ENCODE measurements around the gene INTS6. TPM values are rescaled to one million over a fixed set of nuclear protein-coding genes. Genes with fewer than 3 reads are reported as not detected.

INTS6 gene
- total and polyA plus RNA-seq, 4 experiments from 2014 or later, result 15.4 to 65.6 (median 41.8) TPM

- Mint-ChIP-seq H3K27me3 (no peaks in the 10 kb centered on the region), H3K4me3 (no peak overlapping the region), H3K27ac (peak overlapping the region in 1 of 7 donors; percentile 61), H3K4me1 (no peaks in the 10 kb centered on the region), H3K36me3 (no peaks in the 10 kb centered on the region), H3K9me3 (no peaks in the 10 kb centered on the region)
- Histone ChIP-seq H3K27me3 (ENCODE audit: insufficient read depth, low read length) (no peaks in the 10 kb centered on the region), H3K4me1 (ENCODE audit: insufficient read depth, low read length) (no peaks in the 10 kb centered on the region), H3K9me3 (ENCODE audit: control insufficient read depth in 1 of 2, low read length in 2 of 2) (no peaks in the 10 kb centered on the region), H3K36me3 (ENCODE audit: insufficient read depth, low read length) (no peaks in the 10 kb centered on the region), H3K27ac (ENCODE audit: low read depth, low read length) (no peak overlapping the region), H3K4me3 (ENCODE audit: low read length in 2 of 2) (no peak overlapping the region)
- CTCF ChIA-PET (ENCODE audit: partially characterized antibody), result interaction anchor here (1.0 kb wide), 1 partner anchor 322 kb away, joined by 4 read pairs; no protein-coding TSS in a partner anchor
- no peak for DNase-seq
- intact Hi-C loops (cut with micrococcal nuclease), result no loop called here
- POLR2A ChIA-PET (ENCODE audit: partially characterized antibody), result interaction anchor here (3.4 kb wide), 1 partner anchor 22 kb away, joined by 33 read pairs; the partner anchor contains the start of gene INTS6
Observed at GRCh38 chr13:51475727-51476501, 23.1 kb upstream of the INTS6 start.

- intact Hi-C loops (cut with micrococcal nuclease), result no loop called here
- no peak for DNase-seq
- ChIA-PET CTCF (ENCODE audit: partially characterized antibody) (interaction anchor here (1.2 kb wide), 1 partner anchor 17 kb away, joined by 3 read pairs; no protein-coding TSS in a partner anchor), POLR2A (ENCODE audit: partially characterized antibody) (no interaction called here)
- Histone ChIP-seq H3K4me3 (ENCODE audit: low read length in 2 of 2) (no peak overlapping the region), H3K9me3 (ENCODE audit: control insufficient read depth in 1 of 2, low read length in 2 of 2) (no peaks in the 10 kb centered on the region), H3K27me3 (ENCODE audit: insufficient read depth, low read length) (no peaks in the 10 kb centered on the region), H3K36me3 (ENCODE audit: insufficient read depth, low read length) (no peaks in the 10 kb centered on the region), H3K27ac (ENCODE audit: low read depth, low read length) (no peak overlapping the region), H3K4me1 (ENCODE audit: insufficient read depth, low read length) (no peaks in the 10 kb centered on the region)
- H3K27ac Mint-ChIP-seq, result no peak overlapping the region
- no peaks in the 10 kb centered on the region for H3K27me3 Mint-ChIP-seq
- H3K4me1 Mint-ChIP-seq, result no peaks in the 10 kb centered on the region
- no peak overlapping the region for H3K4me3 Mint-ChIP-seq
- no peaks in the 10 kb centered on the region for H3K9me3 Mint-ChIP-seq
- no peaks in the 10 kb centered on the region for H3K36me3 Mint-ChIP-seq
Observed at GRCh38 chr13:51469790-51470189, 17.0 kb upstream of the INTS6 start.

DNA sequence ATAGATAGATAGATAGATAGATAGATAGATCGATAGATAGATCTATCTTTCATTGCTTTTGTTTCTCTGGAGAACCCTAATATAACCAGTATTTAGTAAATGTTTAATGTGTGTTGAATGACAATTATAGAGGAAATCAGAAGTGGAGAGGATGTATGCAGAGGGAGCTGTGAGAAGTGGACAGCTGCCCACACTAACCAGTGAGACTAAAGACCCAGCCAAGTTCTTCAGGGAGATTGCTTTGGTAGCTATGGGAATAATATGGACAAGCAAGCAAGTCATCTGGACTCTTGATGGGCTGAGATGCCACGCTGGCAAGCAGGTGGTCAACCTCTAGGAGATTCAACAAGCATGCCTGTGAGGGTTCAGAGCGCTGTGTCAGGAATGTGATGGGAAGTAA is 14.9 kb upstream of the INTS6 start:
- Histone ChIP-seq H3K27me3 (ENCODE audit: insufficient read depth, low read length) (no peaks in the 10 kb centered on the region), H3K4me3 (ENCODE audit: low read length in 2 of 2) (no peak overlapping the region), H3K4me1 (ENCODE audit: insufficient read depth, low read length) (no peaks in the 10 kb centered on the region), H3K27ac (ENCODE audit: low read depth, low read length) (no peak overlapping the region), H3K36me3 (ENCODE audit: insufficient read depth, low read length) (no peaks in the 10 kb centered on the region), H3K9me3 (ENCODE audit: control insufficient read depth in 1 of 2, low read length in 2 of 2) (no peaks in the 10 kb centered on the region)
- POLR2A ChIA-PET (ENCODE audit: partially characterized antibody), result interaction anchor here (1.0 to 1.6 kb wide), 2 partner anchors 15 to 336 kb away, joined by 3 to 5 read pairs; partner anchors contain the start of gene INTS6
- H3K9me3 Mint-ChIP-seq, result no peaks in the 10 kb centered on the region
- H3K36me3 Mint-ChIP-seq, result no peaks in the 10 kb centered on the region
- H3K27me3 Mint-ChIP-seq, result no peaks in the 10 kb centered on the region
- H3K4me1 Mint-ChIP-seq, result no peaks in the 10 kb centered on the region
- H3K4me3 Mint-ChIP-seq, result no peak overlapping the region
- CTCF ChIA-PET (ENCODE audit: partially characterized antibody), result no interaction called here
- intact Hi-C loops (cut with micrococcal nuclease), result no loop called here
- H3K27ac Mint-ChIP-seq, result peak overlapping the region in 1 of 7 donors; percentile 24
- DNase-seq, result no peak

DNA sequence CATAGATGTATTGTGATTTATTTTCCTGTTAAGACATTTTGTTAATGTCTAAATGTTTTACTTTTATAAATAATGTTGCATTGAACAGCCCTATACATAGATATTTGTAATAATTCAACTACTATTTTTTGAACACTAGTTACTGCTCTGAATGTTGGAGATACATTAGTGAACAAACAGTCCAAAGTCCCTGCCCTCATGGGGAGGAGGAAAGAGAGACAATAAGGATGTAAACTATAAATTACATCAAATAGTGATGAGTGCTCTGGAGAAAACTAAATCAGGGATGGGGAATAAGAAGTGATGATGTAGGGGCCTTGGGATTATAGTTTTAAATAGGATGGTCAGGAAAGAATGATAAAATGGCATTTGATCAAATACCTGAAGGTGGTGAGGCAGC is 12.3 kb upstream of the INTS6 start:
- DNase-seq, result no peak
- ChIA-PET CTCF (ENCODE audit: partially characterized antibody) (interaction anchor here (0.6 to 1.6 kb wide), 3 partner anchors 11 to 333 kb away, joined by 3 to 4 read pairs (median 3); no protein-coding TSS in a partner anchor), POLR2A (ENCODE audit: partially characterized antibody) (no interaction called here)
- Mint-ChIP-seq H3K9me3 (no peaks in the 10 kb centered on the region), H3K27me3 (no peaks in the 10 kb centered on the region), H3K36me3 (no peaks in the 10 kb centered on the region), H3K4me3 (no peak overlapping the region), H3K27ac (no peak overlapping the region), H3K4me1 (peaks cover 0 to 1% (median 0%) of the 10 kb centered on the region in 4 donors)
- H3K4me1 ChIP-seq (ENCODE audit: insufficient read depth, low read length), result no peaks in the 10 kb centered on the region
- H3K4me3 ChIP-seq (ENCODE audit: low read length in 2 of 2), result no peak overlapping the region
- no peak overlapping the region for H3K27ac ChIP-seq (ENCODE audit: low read depth, low read length)
- H3K36me3 ChIP-seq (ENCODE audit: insufficient read depth, low read length), result no peaks in the 10 kb centered on the region
- H3K27me3 ChIP-seq (ENCODE audit: insufficient read depth, low read length), result no peaks in the 10 kb centered on the region
- intact Hi-C loops (cut with micrococcal nuclease), result no loop called here
- no peaks in the 10 kb centered on the region for H3K9me3 ChIP-seq (ENCODE audit: control insufficient read depth in 1 of 2, low read length in 2 of 2)

DNA sequence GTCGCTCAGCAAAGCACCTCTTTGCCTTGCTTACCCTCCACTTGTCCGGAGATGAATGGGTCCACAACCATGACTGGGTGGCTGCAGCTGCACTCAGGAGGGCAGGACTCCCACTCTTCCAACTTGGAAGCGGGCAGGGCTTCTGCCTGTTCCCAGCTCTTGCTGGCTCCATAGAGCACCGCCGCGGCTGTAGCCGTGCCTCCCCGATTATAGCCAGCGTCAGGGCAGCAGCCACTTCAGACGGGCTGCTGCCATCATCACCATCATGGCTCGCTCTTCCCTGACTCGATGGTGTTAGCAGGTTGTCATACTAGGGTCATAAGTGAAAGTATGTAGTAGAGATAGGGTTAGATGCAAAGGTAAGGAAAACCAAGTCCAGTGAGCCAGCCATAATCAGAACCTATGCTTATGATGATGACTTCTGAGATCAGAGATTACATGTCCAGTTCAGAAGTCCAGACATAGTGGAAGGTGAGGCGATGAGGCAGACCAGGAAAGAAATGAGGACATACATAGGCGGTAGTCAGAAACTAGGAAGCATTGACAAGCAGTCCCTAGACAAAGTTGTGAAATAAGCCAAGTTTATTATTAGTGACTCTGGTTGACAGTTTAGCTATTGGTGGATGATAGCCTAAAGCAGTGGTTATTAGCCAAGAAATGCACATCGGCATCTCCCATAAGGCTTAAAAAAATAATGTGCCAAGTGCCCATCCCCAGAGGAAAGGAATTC is 4.4 kb upstream of the INTS6 start:
- Histone ChIP-seq H3K27ac (ENCODE audit: low read depth, low read length) (no peak overlapping the region), H3K9me3 (ENCODE audit: control insufficient read depth in 1 of 2, low read length in 2 of 2) (no peaks in the 10 kb centered on the region), H3K27me3 (ENCODE audit: insufficient read depth, low read length) (no peaks in the 10 kb centered on the region), H3K36me3 (ENCODE audit: insufficient read depth, low read length) (no peaks in the 10 kb centered on the region), H3K4me3 (ENCODE audit: low read length in 2 of 2) (no peak overlapping the region), H3K4me1 (ENCODE audit: insufficient read depth, low read length) (peaks cover 19% of the 10 kb centered on the region)
- DNase-seq, result no peak
- peaks cover 0 to 4% (median 0%) of the 10 kb centered on the region in 8 donors for H3K9me3 Mint-ChIP-seq
- peaks cover 21 to 31% of the 10 kb centered on the region in 2 donors for H3K36me3 Mint-ChIP-seq
- peaks cover 19 to 36% (median 26%) of the 10 kb centered on the region in 4 donors for H3K4me1 Mint-ChIP-seq
- ChIA-PET CTCF (ENCODE audit: partially characterized antibody) (interaction anchor here (1.0 to 1.5 kb wide), 2 partner anchors 156 to 341 kb away, joined by 3 to 4 read pairs; no protein-coding TSS in a partner anchor), POLR2A (ENCODE audit: partially characterized antibody) (no interaction called here)
- peak overlapping the region in 3 of 7 donors; percentile 70 to 76 (median 76) for H3K27ac Mint-ChIP-seq
- H3K27me3 Mint-ChIP-seq, result peaks cover 0 to 1% of the 10 kb centered on the region in 2 donors
- no peak overlapping the region for H3K4me3 Mint-ChIP-seq
- intact Hi-C loops (cut with micrococcal nuclease), result loop anchor here (10.0 kb wide), 1 partner anchor 1332 kb away; no protein-coding TSS in a partner anchor

- no peak overlapping the region for H3K27ac Mint-ChIP-seq
- Histone ChIP-seq H3K27me3 (ENCODE audit: insufficient read depth, low read length) (no peaks in the 10 kb centered on the region), H3K36me3 (ENCODE audit: insufficient read depth, low read length) (no peaks in the 10 kb centered on the region), H3K4me1 (ENCODE audit: insufficient read depth, low read length) (peaks cover 19% of the 10 kb centered on the region), H3K4me3 (ENCODE audit: low read length in 2 of 2) (no peak overlapping the region), H3K9me3 (ENCODE audit: control insufficient read depth in 1 of 2, low read length in 2 of 2) (no peaks in the 10 kb centered on the region), H3K27ac (ENCODE audit: low read depth, low read length) (no peak overlapping the region)
- no peak overlapping the region for H3K4me3 Mint-ChIP-seq
- peaks cover 0 to 1% of the 10 kb centered on the region in 2 donors for H3K27me3 Mint-ChIP-seq
- peaks cover 19 to 38% (median 26%) of the 10 kb centered on the region in 4 donors for H3K4me1 Mint-ChIP-seq
- no peak for DNase-seq
- intact Hi-C loops (cut with micrococcal nuclease), result loop anchor here (10.0 kb wide), 1 partner anchor 1332 kb away; no protein-coding TSS in a partner anchor
- CTCF ChIA-PET (ENCODE audit: partially characterized antibody), result interaction anchor here (0.9 to 1.5 kb wide), 4 partner anchors 21 to 342 kb away, joined by 3 to 4 read pairs (median 4); no protein-coding TSS in a partner anchor
- H3K36me3 Mint-ChIP-seq, result peaks cover 21 to 31% of the 10 kb centered on the region in 2 donors
- H3K9me3 Mint-ChIP-seq, result peaks cover 0 to 4% (median 0%) of the 10 kb centered on the region in 8 donors
- POLR2A ChIA-PET (ENCODE audit: partially characterized antibody), result interaction anchor here (4.5 to 7.1 kb wide), 3 partner anchors 14 to 127 kb away, joined by 33 to 205 read pairs (median 68); partner anchors contain the start of gene WDFY2
Observed at GRCh38 chr13:51456510-51456909, 3.7 kb upstream of the INTS6 start.

Measured in CD4-positive, alpha-beta memory T cell (primary cell).